ENCODE results near the gene CNR2. TPM values are rescaled to one million over a fixed set of nuclear protein-coding genes. Genes with fewer than 3 reads are reported as not detected.

CNR2 gene
- total RNA-seq, 6 experiments from 2014 or later, result not detected

DNA sequence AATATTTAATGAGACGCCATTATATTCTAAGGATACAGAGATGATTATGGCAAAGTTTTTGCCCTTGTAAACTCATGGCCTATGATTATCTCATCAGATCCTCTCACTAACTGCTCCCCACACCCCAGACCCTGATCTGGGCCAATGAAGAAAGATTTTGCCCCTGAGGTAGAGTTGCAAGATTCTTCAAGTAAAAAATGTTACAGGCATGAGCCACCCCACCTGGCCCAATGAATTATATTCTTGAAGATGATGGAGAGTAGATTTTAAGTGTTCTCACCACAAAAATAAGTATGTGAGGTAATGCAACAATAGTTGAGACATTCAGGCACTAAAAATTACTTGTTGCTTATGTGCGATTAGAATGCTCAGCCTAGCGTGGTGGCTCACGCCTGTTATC, 1.8 kb upstream of the CNR2 start:
- H3K27me3 Mint-ChIP-seq (ENCODE audit: insufficient read depth), result peaks cover 17% of the 10 kb centered on the region

DNA sequence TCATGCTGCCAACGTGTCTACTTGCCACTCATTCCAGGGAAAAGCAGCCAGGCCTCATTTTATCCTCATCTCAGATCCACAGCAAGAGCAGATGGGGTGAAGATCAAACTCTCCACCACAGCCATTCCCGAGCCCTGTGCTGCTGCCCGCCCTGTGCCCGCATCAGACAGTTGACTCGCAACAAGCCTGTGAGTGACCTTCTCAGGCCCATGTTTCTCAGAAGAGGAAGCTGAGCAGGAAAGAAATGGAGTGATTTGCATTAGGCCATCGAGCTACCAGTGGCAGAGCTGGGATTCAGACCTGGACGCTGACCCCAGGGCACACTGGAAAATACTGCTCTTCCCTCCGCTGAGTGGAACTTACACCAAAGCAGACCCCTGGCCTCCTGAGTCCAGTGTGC, 1.2 kb downstream of the CNR2 start:
- Mint-ChIP-seq H3K4me1 (ENCODE audit: low read depth) (no peaks in the 10 kb centered on the region), H3K27me3 (ENCODE audit: insufficient read depth) (peaks cover 28% of the 10 kb centered on the region), H3K27ac (no peak overlapping the region), H3K36me3 (ENCODE audit: low read depth) (no peaks in the 10 kb centered on the region), H3K9me3 (no peaks in the 10 kb centered on the region), H3K4me3 (no peak overlapping the region)
- no peak for DNase-seq
- TF ChIP-seq, protein P1, sequence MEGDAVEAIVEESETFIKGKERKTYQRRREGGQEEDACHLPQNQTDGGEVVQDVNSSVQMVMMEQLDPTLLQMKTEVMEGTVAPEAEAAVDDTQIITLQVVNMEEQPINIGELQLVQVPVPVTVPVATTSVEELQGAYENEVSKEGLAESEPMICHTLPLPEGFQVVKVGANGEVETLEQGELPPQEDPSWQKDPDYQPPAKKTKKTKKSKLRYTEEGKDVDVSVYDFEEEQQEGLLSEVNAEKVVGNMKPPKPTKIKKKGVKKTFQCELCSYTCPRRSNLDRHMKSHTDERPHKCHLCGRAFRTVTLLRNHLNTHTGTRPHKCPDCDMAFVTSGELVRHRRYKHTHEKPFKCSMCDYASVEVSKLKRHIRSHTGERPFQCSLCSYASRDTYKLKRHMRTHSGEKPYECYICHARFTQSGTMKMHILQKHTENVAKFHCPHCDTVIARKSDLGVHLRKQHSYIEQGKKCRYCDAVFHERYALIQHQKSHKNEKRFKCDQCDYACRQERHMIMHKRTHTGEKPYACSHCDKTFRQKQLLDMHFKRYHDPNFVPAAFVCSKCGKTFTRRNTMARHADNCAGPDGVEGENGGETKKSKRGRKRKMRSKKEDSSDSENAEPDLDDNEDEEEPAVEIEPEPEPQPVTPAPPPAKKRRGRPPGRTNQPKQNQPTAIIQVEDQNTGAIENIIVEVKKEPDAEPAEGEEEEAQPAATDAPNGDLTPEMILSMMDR (IDR thresholded peaks at IDR 0.05), result no peak

More for the DNA sequence above, 1.8 kb upstream of the CNR2 start:
- no peak overlapping the region for H3K27ac Mint-ChIP-seq
- no peak overlapping the region for H3K4me3 Mint-ChIP-seq
- no peaks in the 10 kb centered on the region for H3K9me3 Mint-ChIP-seq
- H3K4me1 Mint-ChIP-seq (ENCODE audit: low read depth), result 0 out of 2 replicates have a peak, but pooled peaks cover 3% of the 10 kb centered on the region
- TF ChIP-seq, protein P1 (IDR thresholded peaks at IDR 0.05), result no peak
- H3K36me3 Mint-ChIP-seq (ENCODE audit: low read depth), result no peaks in the 10 kb centered on the region
- DNase-seq, result no peak

DNA sequence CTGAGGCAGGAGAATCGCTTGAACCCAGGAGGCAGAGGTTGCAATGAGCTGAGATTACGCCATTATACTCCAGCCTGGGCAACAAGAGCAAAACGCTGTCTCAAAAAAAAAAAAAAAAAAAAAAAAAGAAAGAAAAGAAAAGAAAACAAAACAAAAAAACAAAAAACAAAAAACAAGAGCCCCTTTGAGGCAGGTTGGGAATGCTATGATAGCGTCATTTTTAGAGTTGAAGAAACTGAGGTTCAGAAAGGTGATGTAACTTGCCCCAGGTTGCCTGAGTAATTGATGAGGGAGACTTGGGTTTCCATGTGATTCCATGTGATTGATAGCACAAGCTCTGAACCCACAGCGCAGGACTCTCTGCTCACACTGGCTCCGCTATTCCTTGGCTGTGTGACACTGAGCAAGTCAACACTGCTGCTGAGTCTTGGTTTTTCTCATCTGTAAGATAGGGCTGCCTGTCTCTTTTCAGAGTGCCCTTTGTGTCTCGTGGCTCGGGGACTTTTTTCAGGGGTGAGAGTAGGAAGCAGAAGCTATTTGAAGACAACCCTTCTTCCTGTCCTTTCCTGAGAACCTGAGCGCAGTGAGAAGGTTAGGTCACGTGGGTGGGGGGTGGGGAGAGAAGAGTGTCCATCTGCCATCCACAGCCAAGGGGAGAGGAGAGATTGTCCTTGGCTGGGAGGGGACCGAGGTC, 2.5 kb downstream of the CNR2 start:
- TF ChIP-seq, protein P1 (IDR thresholded peaks at IDR 0.05), result no peak

DNA sequence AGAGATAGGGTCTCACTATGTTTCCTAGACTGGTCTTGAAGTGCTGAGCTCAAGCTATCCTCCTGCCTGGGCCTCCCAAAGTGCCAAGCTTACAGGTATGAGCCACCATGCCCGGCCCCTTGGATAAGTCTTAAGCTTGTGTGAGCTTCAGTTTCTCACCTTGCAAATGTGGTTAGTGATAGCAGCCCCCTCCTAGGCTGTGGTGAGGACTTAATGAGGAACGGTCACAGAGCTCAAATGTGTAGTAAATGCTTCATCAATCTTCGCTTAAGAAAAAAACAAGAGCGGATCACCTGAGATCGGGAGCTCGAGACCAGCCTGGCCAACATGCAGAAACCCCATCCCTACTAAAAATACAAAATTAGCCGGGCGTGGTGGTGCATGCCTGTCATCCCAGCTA, 3.0 kb downstream of the CNR2 start:
- TF ChIP-seq, protein P1 (IDR thresholded peaks at IDR 0.05), result no peak
- Mint-ChIP-seq H3K27me3 (ENCODE audit: insufficient read depth) (peaks cover 34% of the 10 kb centered on the region), H3K4me3 (no peak overlapping the region), H3K36me3 (ENCODE audit: low read depth) (no peaks in the 10 kb centered on the region), H3K27ac (no peak overlapping the region), H3K4me1 (ENCODE audit: low read depth) (no peaks in the 10 kb centered on the region), H3K9me3 (no peaks in the 10 kb centered on the region)
- no peak for DNase-seq

More for the DNA sequence above, 2.5 kb downstream of the CNR2 start:
- peaks cover 31% of the 10 kb centered on the region for H3K27me3 Mint-ChIP-seq (ENCODE audit: insufficient read depth)
- no peak overlapping the region for H3K27ac Mint-ChIP-seq
- DNase-seq, result no peak
- no peaks in the 10 kb centered on the region for H3K9me3 Mint-ChIP-seq
- H3K4me3 Mint-ChIP-seq, result no peak overlapping the region
- H3K36me3 Mint-ChIP-seq (ENCODE audit: low read depth), result no peaks in the 10 kb centered on the region
- no peaks in the 10 kb centered on the region for H3K4me1 Mint-ChIP-seq (ENCODE audit: low read depth)

DNA sequence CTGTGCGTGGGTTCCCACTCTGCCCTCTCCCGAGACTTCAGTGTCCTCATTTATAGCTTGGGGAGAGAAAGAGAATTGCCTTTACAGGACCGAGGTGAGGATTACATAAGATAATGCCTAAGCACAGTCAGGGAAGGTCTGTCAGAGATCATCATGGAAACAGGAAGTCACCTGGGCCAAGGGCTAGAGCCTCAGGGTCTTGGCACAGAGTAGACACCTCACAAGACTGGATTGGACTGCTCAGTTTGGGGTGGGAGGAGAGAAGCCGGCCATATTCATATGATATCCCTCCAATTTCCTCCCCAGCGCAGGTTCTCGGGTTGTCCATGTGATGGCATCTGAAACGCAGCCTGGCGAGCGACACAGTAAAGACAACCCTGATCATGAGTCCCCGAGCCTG, 3.8 kb downstream of the CNR2 start:
- Mint-ChIP-seq H3K27me3 (ENCODE audit: insufficient read depth) (peaks cover 37% of the 10 kb centered on the region), H3K9me3 (no peaks in the 10 kb centered on the region), H3K36me3 (ENCODE audit: low read depth) (no peaks in the 10 kb centered on the region), H3K4me1 (ENCODE audit: low read depth) (no peaks in the 10 kb centered on the region), H3K4me3 (no peak overlapping the region), H3K27ac (no peak overlapping the region)
- TF ChIP-seq, protein P1 (IDR thresholded peaks at IDR 0.05), result no peak
- DNase-seq, result no peak
